Caco-2 (cell line): ENCODE data around the gene HSDL1. TPM values are rescaled to one million over a fixed set of nuclear protein-coding genes. Genes with fewer than 3 reads are reported as not detected.

Source experiments
- BruUV-seq: library from RNA; stranded (reverse); fragments of 400-500 nt; replicated peaks from 2 replicates; lab custom pipeline; 2021; lab: Mats Ljungman, UMichigan
- CTCF ChIA-PET: fragments of 300-600 bp; sonication (Branson Sonifier 250); formaldehyde crosslinking; loops from one replicate; lab custom pipeline; 2022; ENCODE audit warnings: antibody characterized with exemption; lab: Charles Lee
- POLR2A ChIA-PET: fragments of 300-600 bp; sonication (Branson Sonifier 250); formaldehyde crosslinking; loops from one replicate; lab custom pipeline; 2022; ENCODE audit warnings: antibody characterized with exemption; lab: Charles Lee
- DNase-seq, 2 experiments: peaks; one replicate each; pipeline versions ENCODE4 v3.0.0 to v3.0.0-alpha.2; 2020 to 2022
- H3K27me3 ChIP-seq: replicated peaks from 2 replicates; pipeline ENCODE4 v1.6.0; 2011; ENCODE audit warnings: low read length; ENCODE audit not compliant: control insufficient read depth, insufficient read depth
- H3K36me3 ChIP-seq: 2 replicates; pipeline ENCODE4 v1.5.1; 2011; ENCODE audit warnings: low read length; ENCODE audit not compliant: control insufficient read depth, insufficient read depth
- H3K4me1 ChIP-seq: fragments of 250-450 bp; sonication (Bioruptor Pico); 2 replicates; pipeline ENCODE4 v1.5.1; 2020; ENCODE audit warnings: mild to moderate bottlenecking
- H3K4me3 ChIP-seq: 2 replicates; pipeline ENCODE4 v1.5.1; 2011; ENCODE audit warnings: low read depth, mild to moderate bottlenecking, control low read depth, low read length
- H3K9me3 ChIP-seq: fragments of 250-450 bp; sonication (Bioruptor Pico); 2 replicates; pipeline ENCODE4 v1.5.1; 2020; ENCODE audit warnings: mild to moderate bottlenecking, moderate library complexity
- H3K27ac Mint-ChIP-seq: one replicate; pipeline ENCODE4 v1.8.0; 2022; ENCODE audit warnings: mixed read lengths; ENCODE audit not compliant: unreplicated experiment
- H3K27me3 Mint-ChIP-seq: one replicate; pipeline ENCODE4 v1.8.0; 2022; ENCODE audit warnings: mixed read lengths; ENCODE audit not compliant: insufficient read depth, unreplicated experiment
- H3K36me3 Mint-ChIP-seq: one replicate; pipeline ENCODE4 v1.8.0; 2022; ENCODE audit warnings: mild to moderate bottlenecking, mixed read lengths; ENCODE audit not compliant: insufficient read depth, unreplicated experiment
- H3K4me1 Mint-ChIP-seq: one replicate; pipeline ENCODE4 v1.8.0; 2022; ENCODE audit warnings: low read depth, mixed read lengths; ENCODE audit not compliant: unreplicated experiment
- H3K4me3 Mint-ChIP-seq: one replicate; pipeline ENCODE4 v1.8.0; 2022; ENCODE audit warnings: mild to moderate bottlenecking, moderate library complexity, mixed read lengths; ENCODE audit not compliant: unreplicated experiment
- H3K9me3 Mint-ChIP-seq: one replicate; pipeline ENCODE4 v1.8.0; 2022; ENCODE audit warnings: mixed read lengths; ENCODE audit not compliant: unreplicated experiment
- intact Hi-C: fragments of 100-400 bp; cut with micrococcal nuclease; formaldehyde crosslinking; loops from one replicate; pipeline ENCODE4 v1.10.0; 2022; ENCODE audit not compliant: unreplicated experiment
- total RNA-seq: library from RNA; stranded (reverse); gene quantifications from 2 replicates; pipeline ENCODE4 v1.2.3, GENCODE V29; 2022
- TF ChIP-seq, protein P1 (sequence below), 2 experiments: fragments of 200-600 bp in 1 of 2; IDR thresholded peaks; 1 replicate in 1 of 2; 2 replicates in 1 of 2; pipeline versions ENCODE4 v1.5.1 to v1.8.0; 2011 to 2022; ENCODE audit warnings: antibody characterized with exemption in 1 of 2, control low read depth in 1 of 2, inconsistent platforms in 1 of 2, low read depth in 1 of 2, low read length in 1 of 2, mild to moderate bottlenecking in 1 of 2, moderate library complexity in 1 of 2; ENCODE audit not compliant: insufficient read depth in 1 of 2, severe bottlenecking in 1 of 2, unreplicated experiment in 1 of 2

HSDL1 gene
- total RNA-seq, 1 experiment from 2014 or later, result 23.7 TPM

DNA sequence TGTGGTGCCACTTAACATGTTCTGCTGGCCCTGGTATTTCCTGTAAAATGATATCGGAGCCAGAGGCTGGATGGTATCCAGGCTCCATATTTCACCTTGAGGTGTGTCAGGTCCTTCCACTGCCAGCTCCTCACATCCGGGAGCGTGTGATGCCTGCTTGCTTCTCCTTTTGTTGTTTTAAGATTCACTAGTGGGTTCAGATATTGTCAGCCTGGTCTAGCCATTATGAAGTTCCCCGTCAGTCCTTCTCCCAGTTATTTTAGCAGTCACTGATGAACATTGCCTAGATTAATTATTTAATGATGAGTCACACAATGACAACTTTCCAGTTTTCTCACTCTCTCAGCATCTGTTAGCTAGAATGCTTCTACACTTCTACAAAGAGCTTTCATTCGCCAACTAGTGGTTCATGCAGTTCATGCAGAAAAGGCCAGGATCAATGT lies 11.4 kb upstream of the HSDL1 start:
- intact Hi-C loops, result no loop called here
- POLR2A ChIA-PET, result interaction anchor here (0.7 to 1.1 kb wide), 2 partner anchors 11 to 497 kb away, joined by 3 to 8 read pairs; partner anchors contain the start of genes DNAAF1 and HSDL1
- Mint-ChIP-seq H3K27ac (no peak overlapping the region), H3K4me3 (no peak overlapping the region), H3K9me3 (no peaks in the 10 kb centered on the region), H3K36me3 (no peaks in the 10 kb centered on the region), H3K4me1 (no peaks in the 10 kb centered on the region), H3K27me3 (peaks cover 22% of the 10 kb centered on the region)
- CTCF ChIA-PET, result interaction anchor here (0.7 to 1.7 kb wide), 6 partner anchors 13 to 194 kb away, joined by 3 to 14 read pairs (median 6); partner anchors contain the start of gene TAF1C
- no peak for DNase-seq
- no peaks in the 10 kb centered on the region for H3K27me3 ChIP-seq
- no peak overlapping the region for H3K4me3 ChIP-seq
- H3K9me3 ChIP-seq, result no peaks in the 10 kb centered on the region
- no peaks in the 10 kb centered on the region for H3K4me1 ChIP-seq
- BruUV-seq, result no TSS peak
- H3K36me3 ChIP-seq, result no peaks in the 10 kb centered on the region
- TF ChIP-seq, protein P1, sequence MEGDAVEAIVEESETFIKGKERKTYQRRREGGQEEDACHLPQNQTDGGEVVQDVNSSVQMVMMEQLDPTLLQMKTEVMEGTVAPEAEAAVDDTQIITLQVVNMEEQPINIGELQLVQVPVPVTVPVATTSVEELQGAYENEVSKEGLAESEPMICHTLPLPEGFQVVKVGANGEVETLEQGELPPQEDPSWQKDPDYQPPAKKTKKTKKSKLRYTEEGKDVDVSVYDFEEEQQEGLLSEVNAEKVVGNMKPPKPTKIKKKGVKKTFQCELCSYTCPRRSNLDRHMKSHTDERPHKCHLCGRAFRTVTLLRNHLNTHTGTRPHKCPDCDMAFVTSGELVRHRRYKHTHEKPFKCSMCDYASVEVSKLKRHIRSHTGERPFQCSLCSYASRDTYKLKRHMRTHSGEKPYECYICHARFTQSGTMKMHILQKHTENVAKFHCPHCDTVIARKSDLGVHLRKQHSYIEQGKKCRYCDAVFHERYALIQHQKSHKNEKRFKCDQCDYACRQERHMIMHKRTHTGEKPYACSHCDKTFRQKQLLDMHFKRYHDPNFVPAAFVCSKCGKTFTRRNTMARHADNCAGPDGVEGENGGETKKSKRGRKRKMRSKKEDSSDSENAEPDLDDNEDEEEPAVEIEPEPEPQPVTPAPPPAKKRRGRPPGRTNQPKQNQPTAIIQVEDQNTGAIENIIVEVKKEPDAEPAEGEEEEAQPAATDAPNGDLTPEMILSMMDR (IDR thresholded peaks at IDR 0.05; ENCODE audit: insufficient read depth in 1 of 2, low read depth in 1 of 2, low read length in 1 of 2, severe bottlenecking in 1 of 2, unreplicated experiment in 1 of 2), result peak in 1 of 2 experiments; percentile 17

DNA sequence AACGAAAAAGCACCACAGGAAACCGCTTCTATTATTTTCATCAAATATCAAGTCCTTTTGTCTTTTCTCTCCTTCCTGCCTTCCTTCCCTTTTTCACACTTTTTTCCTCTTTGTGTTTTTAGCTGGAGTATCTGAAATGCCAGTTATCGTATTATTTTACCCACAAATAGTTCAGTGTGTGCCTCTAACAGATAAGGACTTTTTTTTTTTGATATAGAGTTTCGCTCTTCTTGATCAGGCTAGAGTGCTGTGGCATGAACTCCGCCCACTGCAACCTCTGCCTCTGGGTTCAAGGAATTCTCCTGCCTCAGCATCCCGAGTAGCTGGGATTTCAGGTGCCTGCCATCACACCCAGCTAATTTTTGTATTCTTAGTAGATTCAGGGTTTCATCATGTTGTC lies 10.8 kb upstream of the HSDL1 start:
- POLR2A ChIA-PET, result interaction anchor here (1.1 kb wide), 1 partner anchor 11 kb away, joined by 3 read pairs; the partner anchor contains the start of genes DNAAF1 and HSDL1
- DNase-seq, result no peak
- H3K9me3 Mint-ChIP-seq, result no peaks in the 10 kb centered on the region
- no peaks in the 10 kb centered on the region for H3K27me3 ChIP-seq
- H3K4me1 ChIP-seq, result no peaks in the 10 kb centered on the region
- intact Hi-C loops, result no loop called here
- H3K4me3 Mint-ChIP-seq, result no peak overlapping the region
- no peak overlapping the region for H3K4me3 ChIP-seq
- no peaks in the 10 kb centered on the region for H3K36me3 ChIP-seq
- BruUV-seq, result no TSS peak
- H3K9me3 ChIP-seq, result no peaks in the 10 kb centered on the region
- H3K27ac Mint-ChIP-seq, result no peak overlapping the region
- H3K4me1 Mint-ChIP-seq, result no peaks in the 10 kb centered on the region
- peaks cover 26% of the 10 kb centered on the region for H3K27me3 Mint-ChIP-seq
- CTCF ChIA-PET, result interaction anchor here (1.4 to 1.7 kb wide), 2 partner anchors 23 to 31 kb away, joined by 6 to 14 read pairs; partner anchors contain the start of gene TAF1C
- TF ChIP-seq, protein P1 (IDR thresholded peaks at IDR 0.05; ENCODE audit: insufficient read depth in 1 of 2, low read depth in 1 of 2, low read length in 1 of 2, severe bottlenecking in 1 of 2, unreplicated experiment in 1 of 2), result no peak
- H3K36me3 Mint-ChIP-seq, result no peaks in the 10 kb centered on the region

DNA sequence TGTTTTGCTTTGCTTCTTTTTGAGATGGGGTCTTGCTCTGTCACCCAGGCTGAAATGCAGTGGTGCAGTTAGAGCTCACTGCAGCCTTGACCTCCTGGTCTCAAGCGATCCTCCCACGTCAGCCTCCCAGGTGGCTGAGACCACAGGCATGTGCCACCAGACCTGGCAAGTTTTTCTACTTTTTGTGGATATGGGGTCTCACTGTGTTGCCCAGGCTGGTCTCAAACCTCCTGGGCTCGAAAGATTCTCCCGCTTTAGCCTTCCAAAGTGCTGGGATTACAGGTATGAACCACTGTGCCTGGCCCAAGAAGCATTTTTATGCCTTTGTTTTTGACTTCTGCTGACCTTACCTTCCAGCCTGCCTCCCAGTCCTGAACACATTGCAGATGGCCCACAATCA lies 10.2 kb upstream of the HSDL1 start:
- no peak for DNase-seq
- Histone ChIP-seq H3K27me3 (no peaks in the 10 kb centered on the region), H3K36me3 (no peaks in the 10 kb centered on the region), H3K9me3 (no peaks in the 10 kb centered on the region), H3K4me1 (no peaks in the 10 kb centered on the region), H3K4me3 (no peak overlapping the region)
- Mint-ChIP-seq H3K27ac (no peak overlapping the region), H3K4me1 (no peaks in the 10 kb centered on the region), H3K9me3 (no peaks in the 10 kb centered on the region), H3K27me3 (peaks cover 26% of the 10 kb centered on the region), H3K36me3 (no peaks in the 10 kb centered on the region), H3K4me3 (no peak overlapping the region)
- BruUV-seq, result no TSS peak
- ChIA-PET CTCF (no interaction called here), POLR2A (no interaction called here)
- intact Hi-C loops, result no loop called here
- TF ChIP-seq, protein P1 (IDR thresholded peaks at IDR 0.05; ENCODE audit: insufficient read depth in 1 of 2, low read depth in 1 of 2, low read length in 1 of 2, severe bottlenecking in 1 of 2, unreplicated experiment in 1 of 2), result no peak
